Lung microvascular endothelial cell (primary cell): ENCODE results near the gene ADRB2. TPM values are rescaled to one million over a fixed set of nuclear protein-coding genes. Genes with fewer than 3 reads are reported as not detected.
"Not testable (repeated sequence)": the region's sequence is repeated elsewhere in the genome, so short reads cannot be mapped to it uniquely, and the experiment has no call there.

Source experiments
- DNase-seq, 2 donors: peaks; one replicate each; pipeline versions ENCODE4 v3.0.0 to v3.0.0-alpha.2; 2010; ENCODE audit warnings: low read depth in 2 of 2
- total RNA-seq: library from RNA; depleted of rRNA; stranded (reverse); fragments of >200 nt; gene quantifications from 2 replicates; pipeline ENCODE4 v1.2.1, GENCODE V29; 2014

Gene ADRB2
- total RNA-seq, 1 donor from 2014 or later: 9.5 TPM

- DNase-seq: peak in 1 of 2 donors; percentile 22
Observed at GRCh38 chr5:148855249-148856008, 29.0 kb downstream of the ADRB2 start.

DNA sequence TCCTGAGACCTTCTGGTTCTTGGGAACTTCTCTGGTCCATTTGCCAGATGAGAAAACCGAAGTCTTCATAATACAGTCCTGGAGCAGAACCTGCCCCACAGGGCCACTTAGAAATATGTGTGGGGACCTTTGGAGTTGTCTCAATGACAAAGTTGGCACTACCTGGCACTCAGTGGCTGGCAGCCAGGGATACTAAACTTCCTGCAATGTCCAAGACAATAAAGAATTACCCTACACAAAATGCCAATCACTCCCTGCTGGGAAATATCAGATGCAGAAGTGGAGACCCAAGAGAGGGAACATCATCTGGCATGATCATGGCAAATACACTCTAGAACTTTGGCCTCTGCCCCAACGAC, 29.6 kb downstream of the ADRB2 start:
- DNase-seq: no peak

GRCh38 chr5:148856424-148856823, 30.0 kb downstream of the ADRB2 start:
- DNase-seq: no peak

DNA sequence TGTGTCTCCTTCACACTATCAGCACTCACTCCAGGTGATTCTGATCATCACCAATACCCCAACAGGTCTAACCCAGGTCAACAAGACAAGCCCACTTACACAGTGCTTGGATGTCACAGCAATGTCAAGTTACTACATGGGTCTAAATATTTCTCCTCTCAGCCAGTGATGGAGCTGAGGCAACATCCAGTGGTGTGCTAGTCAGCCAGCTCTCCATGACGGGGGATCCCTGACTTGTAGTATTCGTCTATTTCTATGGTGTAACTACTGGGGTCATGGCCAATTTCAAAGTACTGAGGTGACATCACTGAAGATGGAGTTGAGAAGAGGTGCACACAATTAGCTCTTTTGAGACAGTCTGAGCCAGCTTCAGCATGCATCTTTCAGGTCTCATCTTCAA, 31.1 kb downstream of the ADRB2 start:
- DNase-seq: no peak

- DNase-seq: no peak
Observed at GRCh38 chr5:148858106-148858505, 31.7 kb downstream of the ADRB2 start.

DNA sequence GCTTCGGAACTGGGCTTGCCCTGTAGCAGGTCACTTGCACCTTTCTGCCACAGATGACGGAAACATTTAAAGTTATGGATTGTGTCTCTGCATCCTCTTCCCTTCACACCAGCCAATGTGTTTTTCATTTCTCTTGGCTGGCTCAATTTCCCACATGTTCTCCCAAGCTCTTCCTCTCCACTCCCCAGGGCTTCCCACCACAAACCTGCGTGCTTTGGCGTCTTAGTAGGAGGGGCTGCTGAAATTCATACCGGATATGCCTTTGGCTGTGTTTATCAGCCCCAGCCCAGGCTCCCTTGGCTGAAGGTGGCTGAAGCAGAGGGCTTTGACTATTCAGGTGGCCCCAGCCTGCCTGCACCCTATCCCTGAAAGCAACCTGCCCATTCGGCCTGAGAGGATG, 32.1 kb downstream of the ADRB2 start:
- peak; percentile 50 to 74 for DNase-seq

GRCh38 chr5:148859703-148860102, 33.3 kb downstream of the ADRB2 start:
- DNase-seq: no peak

DNA sequence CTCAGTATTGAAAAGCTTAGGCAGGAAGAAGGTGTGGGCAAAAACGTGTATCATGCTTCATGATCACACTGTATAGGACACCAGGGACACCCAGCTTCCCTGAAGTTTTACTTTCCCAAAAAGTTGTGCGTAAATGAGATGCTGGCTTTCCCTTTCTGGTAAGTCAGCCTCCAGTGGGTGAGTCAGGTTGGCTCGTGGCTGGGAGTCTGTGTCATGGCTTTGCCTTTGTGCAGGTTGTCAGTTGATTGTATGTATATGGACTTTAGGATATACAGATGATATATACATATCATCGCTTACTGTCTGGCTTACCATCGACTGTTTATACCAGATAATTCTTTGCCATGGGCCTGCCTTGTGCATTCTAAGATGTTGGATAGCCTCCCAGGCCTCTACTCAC, 34.2 kb downstream of the ADRB2 start:
- peak in 1 of 2 donors; percentile 15 for DNase-seq

DNA sequence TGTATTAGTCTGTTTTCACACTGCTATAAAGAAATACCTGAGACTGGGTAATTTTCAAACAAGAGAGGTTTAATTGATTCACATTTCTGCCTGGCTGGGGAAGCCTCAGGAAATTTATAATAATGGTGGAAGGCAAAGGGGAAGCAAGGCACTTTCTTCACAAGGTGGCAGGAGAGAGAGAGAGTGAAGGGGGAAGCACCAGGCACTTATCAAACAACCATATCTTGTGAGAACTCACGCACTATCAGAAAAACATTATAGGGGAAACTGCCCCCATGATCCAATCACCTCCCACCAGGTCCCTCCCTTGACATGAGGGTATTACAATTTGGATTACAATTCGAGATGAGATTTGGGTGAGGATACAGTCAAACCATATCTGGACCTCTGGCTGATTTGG, 34.7 kb downstream of the ADRB2 start:
- no peak for DNase-seq

GRCh38 chr5:148861696-148862095, 35.3 kb downstream of the ADRB2 start:
- DNase-seq: no peak

GRCh38 chr5:148864113-148864841, 37.9 kb downstream of the ADRB2 start:
- DNase-seq: peak in 1 of 2 donors; percentile 80

DNA sequence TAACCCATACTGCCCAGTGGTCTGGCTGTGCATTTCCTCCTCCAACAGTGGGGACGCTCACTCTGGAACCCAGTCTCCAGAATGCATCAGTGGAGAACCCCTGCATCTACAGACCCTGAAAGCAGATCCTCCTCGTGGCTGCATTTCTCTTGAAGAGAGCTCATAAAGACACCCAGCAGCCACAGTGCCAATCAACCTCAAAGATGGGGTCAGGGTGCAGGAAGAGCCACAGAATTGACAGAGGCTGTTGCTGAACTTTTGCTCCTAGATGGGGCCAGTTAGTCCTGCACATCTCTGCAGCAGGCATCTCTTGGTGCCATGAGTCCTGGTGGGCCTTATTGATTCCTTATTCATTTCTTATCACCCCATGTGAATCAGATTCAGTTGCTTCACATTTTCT, 39.6 kb downstream of the ADRB2 start:
- DNase-seq: no peak

GRCh38 chr5:148873120-148873519, 46.7 kb downstream of the ADRB2 start:
- no peak for DNase-seq

DNA sequence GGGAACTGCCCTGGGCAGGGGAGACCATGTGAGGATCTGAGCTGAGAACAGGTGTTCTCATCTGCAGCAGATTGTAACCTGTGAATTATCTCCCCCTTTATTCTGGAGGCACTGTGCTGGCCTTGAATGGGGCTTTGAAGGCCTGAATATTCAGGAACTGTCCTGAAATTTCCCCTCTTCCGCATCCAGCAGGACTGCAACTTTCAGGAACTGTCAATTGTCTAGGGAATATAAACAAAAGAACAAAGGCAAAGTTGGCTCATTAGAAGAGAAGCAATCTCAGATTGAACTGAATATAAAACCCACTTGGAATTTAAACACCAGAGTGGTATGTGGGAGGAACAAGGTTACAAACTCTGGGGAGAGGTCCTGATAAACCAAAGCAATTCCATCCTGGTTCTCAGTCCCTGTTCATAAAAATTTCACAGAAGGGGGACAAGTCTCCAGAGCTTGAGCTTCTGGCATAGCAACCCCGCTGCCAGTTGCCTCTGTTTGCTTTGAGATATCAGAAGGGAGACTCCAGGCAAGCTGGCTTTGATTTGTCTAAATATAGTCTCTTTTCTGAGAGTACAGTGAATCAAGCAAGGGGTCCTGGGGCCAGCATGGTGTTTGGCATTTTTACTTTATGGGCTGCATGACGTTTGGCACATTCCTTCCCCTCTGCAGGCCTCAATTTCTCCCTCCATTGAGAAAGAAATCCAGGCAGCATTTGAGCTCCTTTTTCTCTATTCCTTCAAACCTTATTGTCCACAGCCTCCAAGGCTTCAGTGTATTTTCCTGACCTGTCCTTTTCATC, 47.5 kb downstream of the ADRB2 start:
- peak; percentile 38 to 51 for DNase-seq

DNA sequence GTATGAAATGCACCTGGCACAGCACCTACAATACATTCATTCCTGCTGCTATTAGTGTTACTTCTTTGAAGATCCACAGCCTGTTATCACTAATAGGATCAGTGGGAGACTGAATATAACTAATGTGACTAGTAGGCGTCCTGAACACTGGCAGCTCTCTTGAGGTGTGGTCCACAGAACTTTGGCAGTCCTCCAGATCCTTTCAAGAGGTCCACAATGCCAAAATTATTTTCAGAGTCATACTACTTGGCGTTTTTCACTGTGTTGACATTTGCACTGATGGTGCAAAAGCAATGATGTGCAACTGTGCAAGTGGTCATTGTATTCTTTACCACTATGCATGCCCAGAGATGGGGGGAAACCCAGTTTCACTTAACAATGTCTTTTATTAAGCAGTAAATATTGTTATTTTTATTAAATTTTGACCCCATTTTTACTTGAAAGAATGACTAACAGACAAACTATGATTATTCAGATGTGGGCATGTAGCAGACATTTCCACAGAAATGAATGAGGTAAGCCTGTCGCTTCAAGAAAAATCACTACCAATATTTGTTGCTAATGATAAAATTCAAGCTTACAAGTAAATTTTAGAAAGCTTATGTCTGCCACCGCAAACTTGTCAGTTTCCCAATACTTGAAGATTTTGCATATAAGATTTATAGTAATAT, 48.9 kb downstream of the ADRB2 start:
- no peak for DNase-seq

DNA sequence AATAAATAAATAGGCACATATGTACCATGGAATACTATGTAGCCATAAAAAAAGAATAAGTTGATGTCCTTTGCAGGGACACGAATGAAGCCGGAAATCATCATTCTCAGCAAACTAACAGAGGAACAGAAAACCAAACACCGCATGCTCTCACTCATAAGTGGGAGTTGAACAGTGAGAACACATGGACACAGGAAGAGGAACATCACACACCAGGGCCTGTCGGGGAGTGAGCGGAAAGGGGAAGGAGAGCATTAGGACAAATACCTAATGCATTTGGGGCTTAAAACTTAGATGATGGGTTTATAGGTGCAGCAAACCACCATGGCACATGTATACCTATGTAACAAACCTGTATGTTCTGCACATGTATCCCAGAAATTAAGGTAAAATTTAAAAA, 51.0 kb downstream of the ADRB2 start:
- DNase-seq: not testable (repeated sequence)

Other genes with a start within 250 kb of the ADRB2 start
- not detected in 2 replicates for gene HTR4, start 172.1 kb upstream of the ADRB2 start, total RNA-seq
- gene SH3TC2, start 236.5 kb downstream of the ADRB2 start, total RNA-seq: 4.0 and 15.0 TPM in 2 replicates